ENCODE results near the gene UBXN10.

UBXN10 gene

GRCh38 chr1:20242890-20243479 lies 57.1 kb downstream of the UBXN10 start:
- no peak for DNase-seq

Data from suppressor macrophage (primary cell).